Keratinocyte (primary cell): ENCODE measurements around the gene GREM2. TPM values are rescaled to one million over a fixed set of nuclear protein-coding genes. Genes with fewer than 3 reads are reported as not detected.

Experiments used
- DNase-seq: peaks from one replicate; pipeline ENCODE4 v3.0.0-alpha.2; 2011; ENCODE audit warnings: low read depth, missing footprints, low spot score
- FAIRE-seq: peaks from 2 replicates; lab custom pipeline; 2011; peaks lifted over from hg19 to GRCh38; lab: Jason Lieb, UNC
- H2AFZ ChIP-seq: 2 replicates; pipeline ENCODE4 v1.6.0; 2012; ENCODE audit warnings: low read length, control low read depth, inconsistent platforms; ENCODE audit not compliant: control insufficient read depth
- H3K27ac ChIP-seq: 2 replicates; pipeline ENCODE4 v1.5.1; 2011; ENCODE audit warnings: low read length; ENCODE audit not compliant: control insufficient read depth, insufficient read depth
- H3K27me3 ChIP-seq: 3 replicates; pipeline ENCODE4 v1.6.0; 2011; ENCODE audit warnings: low read length; ENCODE audit not compliant: control insufficient read depth, insufficient read depth; ENCODE audit errors: extremely low read depth
- H3K36me3 ChIP-seq, 2 experiments: 2 replicates in 1 of 2; 3 replicates in 1 of 2; pipeline ENCODE4 v1.5.1; 2011; ENCODE audit warnings: low read length in 2 of 2, mild to moderate bottlenecking in 1 of 2; ENCODE audit not compliant: control insufficient read depth in 2 of 2, insufficient read depth in 2 of 2; ENCODE audit errors: extremely low read depth in 1 of 2
- H3K4me1 ChIP-seq: 3 replicates; pipeline ENCODE4 v1.5.1; 2011; ENCODE audit warnings: low read length; ENCODE audit not compliant: control insufficient read depth, insufficient read depth; ENCODE audit errors: extremely low read depth
- H3K4me2 ChIP-seq: 3 replicates; pipeline ENCODE4 v1.6.0; 2011; ENCODE audit warnings: low read depth, low read length; ENCODE audit not compliant: control insufficient read depth, insufficient read depth; ENCODE audit errors: extremely low read depth
- H3K4me3 ChIP-seq, 3 experiments: fragments of 200-600 bp in 1 of 3; sonication (generic) in 1 of 3; 2 replicates in 2 of 3; 3 replicates in 1 of 3; pipeline ENCODE4 v1.5.1; 2011 to 2016; ENCODE audit warnings: low read length in 3 of 3, mild to moderate bottlenecking in 3 of 3, control low read depth in 2 of 3, inconsistent platforms in 1 of 3, low read depth in 1 of 3, mixed read lengths in 1 of 3, mixed run types in 1 of 3, moderate library complexity in 1 of 3; ENCODE audit not compliant: control insufficient read depth in 2 of 3, insufficient read depth in 2 of 3; ENCODE audit errors: extremely low read depth in 1 of 3
- H3K79me2 ChIP-seq: 2 replicates; pipeline ENCODE4 v1.6.0; 2012; ENCODE audit warnings: low read length; ENCODE audit not compliant: control insufficient read depth, insufficient read depth
- H3K9ac ChIP-seq: 3 replicates; pipeline ENCODE4 v1.6.0; 2011; ENCODE audit warnings: low read length; ENCODE audit not compliant: control insufficient read depth, insufficient read depth; ENCODE audit errors: extremely low read depth
- H3K9me1 ChIP-seq: 3 replicates; pipeline ENCODE4 v1.6.0; 2011; ENCODE audit warnings: low read length; ENCODE audit not compliant: control insufficient read depth, insufficient read depth; ENCODE audit errors: extremely low read depth
- H3K9me3 ChIP-seq: 2 replicates; pipeline ENCODE4 v1.5.1; 2012; ENCODE audit warnings: low read depth, low read length; ENCODE audit not compliant: control insufficient read depth
- H4K20me1 ChIP-seq: 3 replicates; pipeline ENCODE4 v1.6.0; 2011; ENCODE audit warnings: low read length; ENCODE audit not compliant: control insufficient read depth, insufficient read depth; ENCODE audit errors: extremely low read depth
- EZH2 ChIP-seq: IDR thresholded peaks from one replicate; pipeline ENCODE4 v1.6.1; 2012; ENCODE audit warnings: inconsistent platforms, mild to moderate bottlenecking, low read length, moderate library complexity
- dilution Hi-C: fragments of 300-500 bp; cut with MboI; formaldehyde crosslinking; loops from one replicate; pipeline ENCODE4 v1.7.0; 2020; ENCODE audit warnings: low sequenced_read_pairs; ENCODE audit not compliant: extremely low pct_ligation_motif_present
- polyA plus RNA-seq, 5 experiments: library from polyadenylated mRNA; depleted of rRNA in 3 of 5; stranded (reverse) in 3 of 5; stranded (forward) in 1 of 5; unstranded in 1 of 5; fragments of >200 nt; gene quantifications; 1 replicate in 1 of 5; 2 replicates in 3 of 5; 3 replicates in 1 of 5; pipeline versions ENCODE4 v1.2.1 to v1.2.3, GENCODE V29; 2011 to 2012; ENCODE audit warnings: missing spikeins in 2 of 5, low read depth in 1 of 5, low replicate concordance in 1 of 5
- TF ChIP-seq, protein P1 (sequence below), 3 experiments: IDR thresholded peaks in 1 of 3; conservative IDR thresholded peaks in 1 of 3; optimal IDR thresholded peaks in 1 of 3; 2 replicates in 2 of 3; 3 replicates in 1 of 3; pipeline versions ENCODE3 to v1.5.1; 2011; ENCODE audit warnings: low read length in 3 of 3, mild to moderate bottlenecking in 3 of 3, moderate library complexity in 2 of 3, control low read depth in 1 of 3, inconsistent platforms in 1 of 3; ENCODE audit not compliant: insufficient read depth in 2 of 3; ENCODE audit errors: extremely low read depth in 1 of 3

The GREM2 gene
- polyA plus RNA-seq, 1 donor (not counting 4 experiments of a cell fraction or from before 2014, with no cell fraction given) = not detected

DNA sequence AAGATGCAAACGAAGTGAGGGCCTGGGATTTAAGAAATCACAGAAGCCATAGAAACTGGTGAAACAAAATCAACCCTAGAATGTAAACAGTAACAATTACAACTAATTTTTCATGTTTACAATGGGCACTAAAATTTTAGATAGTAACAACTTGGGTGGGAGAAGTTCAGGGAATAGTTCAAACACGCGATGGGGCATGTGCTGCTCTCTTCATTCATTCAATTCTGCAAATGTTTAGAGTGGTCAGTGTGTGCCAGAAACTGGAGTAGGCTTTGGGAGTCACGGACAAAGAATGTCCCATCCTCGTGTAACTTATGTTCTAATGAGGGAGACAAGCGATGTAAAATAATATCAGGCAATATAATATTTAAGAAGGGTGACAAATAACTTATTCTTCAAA lies 133.4 kb downstream of the GREM2 start:
- no peaks in the 10 kb centered on the region for H3K36me3 ChIP-seq
- no peak overlapping the region for H3K4me3 ChIP-seq
- H2AFZ ChIP-seq = no peak overlapping the region
- no peak for DNase-seq
- dilution Hi-C loops = no loop called here
- H3K9ac ChIP-seq = no peak overlapping the region
- H3K79me2 ChIP-seq = no peaks in the 10 kb centered on the region
- no peaks in the 10 kb centered on the region for H3K9me1 ChIP-seq
- no peak for FAIRE-seq
- peaks cover 2% of the 10 kb centered on the region for H3K9me3 ChIP-seq
- H3K4me2 ChIP-seq = no peak overlapping the region
- H4K20me1 ChIP-seq = no peaks in the 10 kb centered on the region
- H3K27me3 ChIP-seq = no peaks in the 10 kb centered on the region
- no peak for TF ChIP-seq EZH2
- H3K4me1 ChIP-seq = no peaks in the 10 kb centered on the region
- H3K27ac ChIP-seq = no peak overlapping the region

DNA sequence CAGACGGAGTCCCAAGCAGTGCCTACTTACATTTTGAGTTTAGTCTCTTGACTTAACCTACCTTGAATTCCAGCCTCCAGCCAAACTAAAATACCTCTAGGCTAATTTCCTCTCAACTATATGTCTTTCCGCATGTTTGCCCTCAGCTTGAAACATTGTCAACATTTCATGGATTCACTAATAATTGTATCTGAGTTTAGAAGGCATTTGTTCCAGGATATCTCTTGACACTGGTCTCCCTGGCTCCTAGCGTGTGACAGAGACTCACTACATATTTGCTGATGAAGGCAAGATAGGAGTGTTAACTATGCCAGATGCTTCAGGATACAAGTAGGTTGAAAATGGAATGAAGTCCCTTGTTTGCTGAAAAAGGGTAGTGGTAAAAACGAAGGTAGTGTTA lies 136.1 kb downstream of the GREM2 start:
- TF ChIP-seq EZH2 = no peak
- TF ChIP-seq, protein P1, sequence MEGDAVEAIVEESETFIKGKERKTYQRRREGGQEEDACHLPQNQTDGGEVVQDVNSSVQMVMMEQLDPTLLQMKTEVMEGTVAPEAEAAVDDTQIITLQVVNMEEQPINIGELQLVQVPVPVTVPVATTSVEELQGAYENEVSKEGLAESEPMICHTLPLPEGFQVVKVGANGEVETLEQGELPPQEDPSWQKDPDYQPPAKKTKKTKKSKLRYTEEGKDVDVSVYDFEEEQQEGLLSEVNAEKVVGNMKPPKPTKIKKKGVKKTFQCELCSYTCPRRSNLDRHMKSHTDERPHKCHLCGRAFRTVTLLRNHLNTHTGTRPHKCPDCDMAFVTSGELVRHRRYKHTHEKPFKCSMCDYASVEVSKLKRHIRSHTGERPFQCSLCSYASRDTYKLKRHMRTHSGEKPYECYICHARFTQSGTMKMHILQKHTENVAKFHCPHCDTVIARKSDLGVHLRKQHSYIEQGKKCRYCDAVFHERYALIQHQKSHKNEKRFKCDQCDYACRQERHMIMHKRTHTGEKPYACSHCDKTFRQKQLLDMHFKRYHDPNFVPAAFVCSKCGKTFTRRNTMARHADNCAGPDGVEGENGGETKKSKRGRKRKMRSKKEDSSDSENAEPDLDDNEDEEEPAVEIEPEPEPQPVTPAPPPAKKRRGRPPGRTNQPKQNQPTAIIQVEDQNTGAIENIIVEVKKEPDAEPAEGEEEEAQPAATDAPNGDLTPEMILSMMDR (optimal IDR thresholded peaks at IDR 0.05 in 1 of 3, IDR thresholded peaks at IDR 0.05 in 1 of 3, conservative IDR thresholded peaks at IDR 0.05 in 1 of 3; ENCODE audit: extremely low read depth in 1 of 3, insufficient read depth in 2 of 3, low read length in 3 of 3) = no peak
- H3K9me1 ChIP-seq = no peaks in the 10 kb centered on the region
- FAIRE-seq (no peak), DNase-seq (no peak)
- H2AFZ ChIP-seq = no peak overlapping the region
- no peaks in the 10 kb centered on the region for H3K4me1 ChIP-seq
- H3K4me2 ChIP-seq = no peak overlapping the region
- no peak overlapping the region for H3K27ac ChIP-seq
- H3K9me3 ChIP-seq = peaks cover 2% of the 10 kb centered on the region
- H4K20me1 ChIP-seq = no peaks in the 10 kb centered on the region
- H3K27me3 ChIP-seq = no peaks in the 10 kb centered on the region
- no peak overlapping the region for H3K4me3 ChIP-seq
- no peak overlapping the region for H3K9ac ChIP-seq
- no peaks in the 10 kb centered on the region for H3K79me2 ChIP-seq
- H3K36me3 ChIP-seq = no peaks in the 10 kb centered on the region
- dilution Hi-C loops = no loop called here

- Histone ChIP-seq H4K20me1 (no peaks in the 10 kb centered on the region), H3K27me3 (no peaks in the 10 kb centered on the region), H3K36me3 (no peaks in the 10 kb centered on the region), H2AFZ (no peak overlapping the region), H3K4me2 (no peak overlapping the region), H3K4me1 (no peaks in the 10 kb centered on the region), H3K9me3 (peaks cover 2% of the 10 kb centered on the region), H3K4me3 (no peak overlapping the region), H3K9me1 (no peaks in the 10 kb centered on the region), H3K27ac (no peak overlapping the region), H3K79me2 (no peaks in the 10 kb centered on the region), H3K9ac (no peak overlapping the region)
- dilution Hi-C loops = no loop called here
- TF ChIP-seq EZH2 = no peak
- TF ChIP-seq, protein P1 (optimal IDR thresholded peaks at IDR 0.05 in 1 of 3, IDR thresholded peaks at IDR 0.05 in 1 of 3, conservative IDR thresholded peaks at IDR 0.05 in 1 of 3; ENCODE audit: extremely low read depth in 1 of 3, insufficient read depth in 2 of 3, low read length in 3 of 3) = no peak
- no peak for FAIRE-seq
- DNase-seq = no peak
Measured at GRCh38 chr1:240474133-240474614, 137.8 kb downstream of the GREM2 start.
